D341Med (cell line): ENCODE results near the gene RBM22.

Source experiments
- DNase-seq: peaks from one replicate; pipeline ENCODE4 v3.0.0; 2012; ENCODE audit warnings: low spot score

Gene RBM22

GRCh38 chr5:150651924-150652671 lies 48.8 kb downstream of the RBM22 start:
- DNase-seq: no peak

- no peak for DNase-seq
Observed at GRCh38 chr5:150651382-150651781, 49.5 kb downstream of the RBM22 start.

DNA sequence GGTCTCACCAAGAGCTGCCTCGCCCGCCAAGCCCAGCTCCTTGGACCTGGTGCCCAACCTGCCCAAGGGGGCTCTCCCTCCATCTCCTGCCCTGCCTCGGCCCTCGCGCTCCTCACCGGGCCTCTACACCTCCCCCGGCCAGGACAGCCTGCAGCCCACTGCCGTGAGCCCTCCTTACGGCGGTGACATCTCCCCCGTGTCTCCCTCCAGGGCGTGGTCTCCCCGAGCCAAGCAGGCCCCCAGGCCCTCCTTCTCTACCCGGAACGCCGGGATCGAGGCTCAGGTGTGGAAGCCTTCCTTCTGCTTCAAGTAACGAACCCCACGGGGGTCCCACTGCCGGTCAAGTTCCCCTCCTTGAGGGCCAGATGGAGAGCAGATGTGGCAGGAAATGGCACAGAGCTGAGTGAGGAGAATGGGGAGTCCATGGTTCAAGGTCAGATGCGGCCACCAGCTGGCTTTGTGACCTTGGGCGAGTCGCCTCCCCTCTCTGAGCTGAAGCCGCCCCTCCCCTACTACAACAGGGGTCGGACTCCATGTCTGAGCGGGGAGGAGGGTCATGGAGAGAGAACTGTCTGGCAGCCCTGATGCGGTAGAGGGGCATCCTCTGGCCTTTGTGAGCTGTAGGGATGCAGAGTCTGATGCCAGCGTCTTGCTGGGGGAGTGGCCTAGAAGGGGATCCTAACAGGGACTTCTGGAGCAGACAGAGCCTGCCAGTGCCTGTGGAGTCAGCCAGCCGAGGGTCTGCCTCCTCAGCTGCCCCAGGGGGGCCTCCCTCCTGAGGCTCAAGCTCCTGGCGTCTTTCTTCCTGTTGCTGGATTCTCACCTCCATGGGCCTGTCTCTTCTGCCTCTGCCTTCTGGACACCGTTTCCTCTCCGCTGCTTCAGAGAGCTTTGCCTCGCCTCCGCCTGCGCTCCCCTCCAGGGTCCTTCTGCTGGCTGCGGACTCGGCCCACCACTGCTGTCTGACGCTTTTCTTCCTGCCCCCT lies 50.5 kb downstream of the RBM22 start:
- no peak for DNase-seq

GRCh38 chr5:150649108-150650020 lies 51.5 kb downstream of the RBM22 start:
- no peak for DNase-seq

- DNase-seq: no peak
Observed at GRCh38 chr5:150648294-150649107, 52.4 kb downstream of the RBM22 start.

- no peak for DNase-seq
Observed at GRCh38 chr5:150647275-150648251, 53.3 kb downstream of the RBM22 start.

DNA sequence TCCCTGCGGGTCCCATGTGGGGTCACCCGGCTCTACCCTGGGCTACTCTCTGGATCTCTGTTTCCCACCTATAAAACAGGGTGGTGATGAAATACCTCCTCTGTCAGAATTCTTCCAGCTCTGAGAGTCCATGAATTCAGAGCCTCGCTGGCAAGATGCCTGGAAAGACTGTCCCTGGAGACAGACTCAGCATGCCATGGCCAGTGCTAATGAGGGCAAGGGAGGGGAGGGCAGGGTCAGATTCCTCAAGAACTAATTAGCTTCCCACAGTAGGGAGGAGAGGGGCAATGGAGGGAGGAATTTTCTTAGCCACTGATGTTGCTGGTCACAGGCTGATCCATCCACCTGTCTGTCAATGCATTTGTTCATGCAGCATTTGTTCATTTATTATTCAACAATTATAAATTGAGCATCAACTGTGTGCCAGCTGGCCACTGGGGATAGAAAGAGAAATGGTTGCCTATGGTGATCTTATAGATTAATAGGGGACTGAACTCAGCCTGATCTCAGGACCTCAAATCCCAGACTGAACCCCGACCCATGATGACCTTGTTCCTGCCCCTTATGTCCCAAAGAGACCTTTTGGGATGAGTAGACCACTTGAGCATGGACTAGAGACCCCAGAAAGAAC lies 55.7 kb downstream of the RBM22 start:
- no peak for DNase-seq

- no peak for DNase-seq
Observed at GRCh38 chr5:150644514-150644913, 56.3 kb downstream of the RBM22 start.

DNA sequence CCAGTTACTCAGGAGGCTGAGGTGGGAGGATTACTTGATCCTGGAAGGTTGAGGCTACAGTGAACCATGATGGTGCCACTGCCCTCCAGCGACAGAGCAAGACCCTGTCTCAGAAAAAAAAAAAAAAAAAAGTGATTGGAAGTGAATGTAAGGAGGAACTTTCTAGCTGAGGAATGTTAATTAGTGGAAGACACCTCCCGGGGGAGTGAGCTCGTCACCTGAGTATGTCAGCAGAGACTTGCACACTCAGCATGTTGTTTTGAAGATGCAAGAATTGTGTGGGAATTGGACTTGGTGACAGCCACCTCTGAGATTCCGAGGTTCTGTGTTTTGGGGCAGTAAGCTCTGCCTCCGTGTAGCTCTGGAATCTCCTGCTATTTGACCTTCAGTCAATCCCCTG lies 56.8 kb downstream of the RBM22 start:
- DNase-seq: no peak

GRCh38 chr5:150642991-150643710 lies 57.7 kb downstream of the RBM22 start:
- DNase-seq: no peak

DNA sequence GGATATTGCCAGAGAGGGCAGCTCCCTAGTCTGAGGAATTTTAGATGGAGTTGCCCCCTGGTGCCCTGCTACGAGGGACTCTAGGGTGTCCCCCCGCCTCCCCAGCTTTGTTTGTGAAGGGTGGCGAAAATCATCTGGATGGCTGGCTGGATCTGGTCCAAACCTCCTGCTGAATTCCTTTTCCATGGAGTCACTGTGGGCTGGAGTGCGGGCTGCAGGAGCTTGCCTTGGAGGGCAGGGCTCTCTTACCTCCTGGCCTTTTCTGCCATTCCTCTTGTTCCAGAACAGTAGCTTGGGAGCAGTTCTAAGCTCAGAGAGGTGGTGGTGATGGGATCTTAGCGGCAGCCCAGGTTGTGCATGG lies 58.3 kb downstream of the RBM22 start:
- no peak for DNase-seq

GRCh38 chr5:150641824-150642566 lies 58.9 kb downstream of the RBM22 start:
- DNase-seq: no peak

- DNase-seq: no peak
Observed at GRCh38 chr5:150641006-150641570, 59.8 kb downstream of the RBM22 start.
